Islet precursor cell (in vitro differentiated cells): ENCODE data around the gene CACNA1C.
A peak's percentile ranks its signal among the peaks of the same experiment; 100 is the strongest.

Experiments
- DNase-seq: peaks from one replicate; pipeline ENCODE4 v3.0.0-alpha.2; 2018

The CACNA1C gene

DNA sequence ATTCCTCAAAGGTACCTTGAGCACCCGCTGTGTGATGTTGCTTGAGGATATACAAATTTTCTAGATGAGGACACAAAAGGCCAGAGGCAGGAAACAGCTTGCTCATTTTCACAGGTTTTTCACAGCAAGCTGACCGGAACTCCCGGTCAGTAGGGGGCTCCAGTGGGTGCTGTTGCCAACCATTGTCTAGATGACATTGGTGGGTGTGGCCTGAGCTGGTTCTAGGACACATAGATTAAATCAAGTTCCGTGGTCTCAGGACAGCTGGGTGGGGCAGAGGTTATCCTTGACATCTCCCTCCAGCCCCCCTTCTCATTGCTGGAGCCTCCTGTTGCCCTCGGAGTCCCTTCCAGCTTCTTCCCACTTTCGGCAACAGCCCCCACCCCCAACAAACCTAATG is 588.4 kb downstream of the CACNA1C start:
- peak; percentile 75 for DNase-seq

DNA sequence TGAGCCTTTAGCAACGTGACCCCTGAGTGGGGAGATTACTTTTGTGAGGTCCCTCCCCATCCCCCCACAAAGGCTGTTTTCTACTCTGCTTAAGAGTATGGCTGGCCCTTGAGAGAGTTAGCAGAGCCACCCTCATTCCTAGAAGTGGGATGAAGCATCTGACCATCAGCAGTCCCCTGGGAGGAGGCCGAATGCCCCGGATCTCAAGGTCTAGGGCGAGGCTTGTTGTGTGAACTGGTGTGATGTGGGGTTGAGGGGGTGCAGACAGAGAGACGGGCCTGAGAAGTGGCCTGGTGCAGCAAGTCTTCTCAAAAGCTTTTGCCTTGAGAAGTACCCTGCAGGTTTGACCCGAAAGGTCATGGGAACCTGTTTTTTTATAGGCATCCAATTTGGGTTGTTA is 589.0 kb downstream of the CACNA1C start:
- DNase-seq: peak; percentile 56

DNA sequence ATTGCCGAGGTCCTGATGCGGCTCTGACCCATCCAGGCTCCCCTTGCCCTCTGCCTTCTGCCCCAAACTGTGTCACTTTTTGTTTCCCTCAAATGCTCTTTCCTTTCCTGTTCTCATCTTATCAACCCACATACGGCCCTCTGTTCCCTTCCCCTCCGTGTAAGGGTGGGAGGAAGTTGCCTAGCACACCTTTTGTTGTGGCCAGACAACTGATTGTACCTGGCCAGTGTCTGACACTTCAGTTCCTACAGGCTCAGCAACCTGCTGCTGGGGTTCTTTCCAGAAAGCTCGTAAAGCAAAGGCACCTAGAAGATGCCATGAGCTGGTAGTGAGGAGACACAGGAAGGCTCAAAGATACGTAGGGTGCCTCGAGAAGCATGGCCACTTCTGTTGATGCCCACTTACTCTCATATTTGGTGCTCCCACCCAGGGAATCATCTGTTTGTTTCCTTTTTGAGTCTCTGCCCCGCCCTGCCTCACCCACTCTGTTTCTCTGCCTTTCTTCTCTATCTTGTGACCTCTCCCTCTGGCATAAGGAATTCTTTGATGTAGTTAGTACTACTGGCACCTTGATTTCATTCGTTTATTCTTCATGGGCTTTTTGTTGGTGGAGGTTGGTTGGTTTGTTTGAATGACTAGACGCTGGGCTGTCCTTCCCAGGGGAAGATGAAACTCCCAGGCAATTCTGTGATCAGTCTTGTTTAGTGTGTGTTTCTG is 589.5 kb downstream of the CACNA1C start:
- DNase-seq: peak; percentile 57

DNA sequence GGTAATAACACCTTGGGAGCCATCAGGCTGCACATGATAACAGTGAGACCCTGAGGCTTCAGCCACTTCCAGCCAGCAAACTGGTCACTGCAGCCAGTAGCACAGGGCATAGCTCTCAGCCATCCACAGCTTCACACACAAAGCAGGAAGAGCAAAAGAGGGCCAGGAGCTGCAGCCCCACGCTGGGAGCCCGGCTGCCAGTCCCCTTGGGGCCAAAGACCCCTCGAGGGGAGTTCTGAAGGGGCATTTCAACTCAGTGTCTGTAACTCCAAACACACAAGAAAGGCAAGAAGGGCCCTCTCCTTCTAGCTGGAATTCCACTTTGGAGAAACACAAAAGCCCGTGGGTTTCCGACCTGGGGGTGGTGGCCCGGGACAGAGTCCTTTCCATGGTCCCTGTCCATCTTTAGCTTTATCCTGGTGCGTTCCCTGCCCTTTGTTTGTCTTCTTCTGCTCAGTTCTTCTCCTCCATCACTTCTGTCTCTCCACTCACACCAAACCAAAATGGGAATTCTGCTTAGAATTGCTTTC is 590.2 kb downstream of the CACNA1C start:
- DNase-seq: peak; percentile 48

DNA sequence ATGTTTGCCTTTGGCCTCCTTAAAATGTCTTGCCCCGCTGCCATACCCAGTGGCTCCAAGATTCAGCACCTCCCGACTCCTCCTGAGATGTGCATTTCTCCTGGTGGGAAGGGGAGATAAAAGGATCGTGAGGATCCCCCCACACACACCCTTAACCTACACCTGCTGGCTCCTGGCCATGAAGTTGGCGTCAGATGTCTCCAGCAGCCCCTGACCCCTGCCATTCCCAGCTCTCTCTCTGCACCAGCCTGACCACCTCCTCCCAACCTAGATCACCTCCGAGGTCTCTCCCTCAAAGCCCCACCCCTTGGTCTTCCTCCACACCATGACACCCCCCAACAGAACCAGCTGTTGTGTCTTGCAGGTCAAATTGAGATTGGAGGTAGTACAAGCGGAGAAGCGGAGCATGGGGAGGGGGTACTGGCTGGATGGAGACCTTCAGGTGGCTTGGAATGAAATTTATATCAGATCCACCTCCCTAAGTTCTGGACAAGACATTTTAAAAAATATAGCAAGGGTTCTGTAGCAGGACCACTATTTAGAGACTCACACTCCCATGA is 590.9 kb downstream of the CACNA1C start:
- peak; percentile 23 for DNase-seq

DNA sequence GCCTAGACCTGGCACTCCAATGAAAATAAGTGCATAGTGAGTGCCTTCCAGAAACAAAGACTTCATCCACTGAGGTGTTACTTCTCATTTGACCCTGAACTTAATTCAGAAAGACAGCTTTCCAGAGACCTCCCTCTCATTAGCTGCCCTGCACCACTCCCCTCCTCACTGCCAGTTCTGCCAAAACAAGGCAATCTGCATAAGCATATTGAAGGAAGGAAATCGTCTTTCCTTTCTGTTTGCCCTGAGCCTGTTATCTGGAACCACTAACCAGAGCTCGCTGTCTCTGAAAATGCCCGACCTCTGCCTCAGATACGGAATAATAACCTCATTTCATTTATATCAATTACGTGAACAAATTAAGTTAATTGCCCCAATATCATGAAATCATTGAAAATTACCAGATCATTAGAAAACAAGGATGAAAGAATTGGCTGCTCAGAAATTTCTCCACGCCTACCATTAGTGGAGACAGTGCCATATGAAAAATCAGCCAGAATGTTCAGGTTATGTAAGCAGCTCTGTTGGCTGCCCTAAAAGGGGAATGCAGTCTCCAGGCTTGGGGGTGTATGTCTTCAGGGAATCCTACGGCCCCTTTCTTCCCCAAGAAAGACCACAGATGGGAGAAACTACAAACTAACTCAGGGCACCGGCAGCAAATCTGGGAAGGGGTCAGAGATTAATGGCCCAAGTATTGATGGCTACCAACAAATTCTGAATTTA is 592.1 kb downstream of the CACNA1C start:
- peak; percentile 18 for DNase-seq

DNA sequence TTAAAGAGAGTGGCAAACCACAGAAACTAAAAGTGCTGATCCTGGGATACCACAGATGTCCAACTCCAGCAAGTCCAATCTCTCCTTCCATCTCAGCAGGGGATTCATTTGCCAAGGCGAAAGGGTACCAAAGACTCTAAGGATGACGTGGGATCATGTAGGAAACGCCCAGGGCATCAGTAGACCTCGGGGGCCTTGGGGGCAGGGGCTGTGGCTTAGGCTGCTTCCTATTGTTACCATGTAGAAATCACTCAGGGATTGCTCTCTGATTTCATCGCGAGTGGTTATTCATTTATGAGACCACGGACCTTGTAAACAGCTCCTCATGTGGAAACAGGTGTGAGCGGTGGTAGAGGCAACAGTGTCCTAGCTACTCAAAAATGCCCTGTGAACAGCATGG is 592.7 kb downstream of the CACNA1C start:
- peak; percentile 38 for DNase-seq

DNA sequence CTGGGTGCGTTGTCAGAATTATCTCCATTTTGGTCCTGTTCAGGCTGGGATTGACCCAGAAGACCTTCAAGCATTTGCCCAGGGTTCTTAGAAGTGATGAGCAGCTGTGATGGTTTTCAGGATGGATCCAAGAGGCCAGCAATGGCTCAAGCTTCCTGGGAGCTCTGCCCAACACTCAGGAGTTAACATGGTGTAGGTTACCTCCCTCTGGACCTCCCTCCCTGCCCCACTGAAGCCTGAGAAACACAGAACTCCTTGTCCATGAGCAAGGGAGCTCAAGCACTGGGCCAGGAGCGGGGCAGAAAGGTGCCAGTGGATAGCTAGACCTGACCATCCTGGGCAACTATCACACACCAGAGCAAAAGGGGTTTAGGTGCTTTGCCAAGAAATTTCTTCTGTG is 593.6 kb downstream of the CACNA1C start:
- DNase-seq: peak; percentile 42

DNA sequence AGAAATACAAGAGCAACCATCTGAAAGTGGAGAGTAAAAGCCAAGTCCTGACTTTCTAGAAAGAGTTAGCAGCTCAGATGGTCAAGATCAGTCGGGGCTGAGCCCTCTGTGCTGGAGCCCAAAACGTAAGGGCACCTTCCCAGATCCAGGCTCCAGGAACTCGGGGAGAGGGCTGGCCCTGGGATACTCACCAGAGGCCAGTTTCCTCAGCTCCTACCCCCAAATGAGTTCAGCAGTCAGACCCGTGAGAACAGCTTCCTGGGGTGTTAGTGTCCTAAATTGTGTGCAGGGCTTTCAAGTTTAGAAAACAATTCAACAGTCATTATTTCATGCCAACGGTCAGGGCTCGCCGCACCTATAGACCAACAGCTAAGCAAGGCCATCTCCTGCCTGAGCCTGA is 594.4 kb downstream of the CACNA1C start:
- DNase-seq: peak; percentile 46

DNA sequence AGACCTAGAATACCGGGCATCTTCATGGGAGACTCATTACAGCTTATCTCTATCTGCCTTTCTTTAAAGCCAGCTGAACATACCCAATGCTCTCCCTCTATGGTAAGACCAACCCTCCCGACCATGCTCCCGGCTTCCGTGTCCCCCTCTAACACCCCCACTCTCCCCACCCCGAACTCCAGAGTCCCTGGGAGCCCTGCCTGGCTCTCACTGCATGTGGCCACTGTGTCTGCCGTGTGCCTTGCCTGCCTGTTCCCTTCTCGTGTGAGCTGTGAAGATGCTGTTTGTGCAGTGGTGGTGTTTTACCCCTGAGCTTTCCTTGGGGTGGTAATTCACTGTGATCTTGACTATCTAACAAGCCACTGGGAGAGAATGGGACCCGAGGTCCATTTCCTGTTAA is 595.6 kb downstream of the CACNA1C start:
- peak; percentile 40 for DNase-seq

DNA sequence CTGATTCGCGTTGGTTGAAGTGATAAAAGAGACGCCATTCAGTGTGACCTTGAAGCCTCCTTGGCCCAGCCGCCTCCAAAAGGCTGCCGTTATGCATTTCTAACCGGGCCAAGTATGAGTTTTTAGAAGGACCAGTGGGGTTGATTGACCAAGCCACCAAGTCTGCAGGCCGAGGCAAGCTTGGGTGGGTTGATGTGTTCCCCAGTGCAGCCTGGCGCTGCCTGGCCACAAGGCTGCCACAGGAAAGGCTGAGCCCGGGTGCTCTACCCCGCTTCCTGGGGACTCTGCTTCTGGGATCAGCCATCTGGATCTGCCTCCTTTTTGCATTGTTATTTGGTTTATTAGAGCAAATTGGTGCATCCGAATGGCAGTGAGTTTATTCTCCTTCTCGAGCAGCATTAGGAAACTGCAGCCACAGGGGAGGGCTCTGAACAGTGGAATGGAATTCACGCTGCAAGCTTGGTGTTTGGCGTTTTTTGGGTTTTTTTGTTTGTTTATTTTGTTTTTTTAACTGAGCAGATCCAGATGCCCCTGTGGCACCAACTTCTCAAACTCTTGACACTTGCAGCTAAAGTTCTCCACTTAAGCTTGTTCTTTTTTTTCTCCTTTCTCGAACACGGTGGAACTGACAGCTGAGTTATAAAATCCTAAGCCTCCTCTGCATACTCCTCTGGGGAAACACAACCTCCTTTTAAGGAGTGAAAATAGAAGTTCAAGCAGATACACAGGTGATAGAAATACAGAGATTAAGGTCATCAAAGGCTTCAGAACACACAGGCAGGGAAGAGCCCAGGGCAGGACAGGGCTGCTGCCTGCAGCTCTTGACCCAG is 596.6 kb downstream of the CACNA1C start:
- DNase-seq: peak; percentile 29

DNA sequence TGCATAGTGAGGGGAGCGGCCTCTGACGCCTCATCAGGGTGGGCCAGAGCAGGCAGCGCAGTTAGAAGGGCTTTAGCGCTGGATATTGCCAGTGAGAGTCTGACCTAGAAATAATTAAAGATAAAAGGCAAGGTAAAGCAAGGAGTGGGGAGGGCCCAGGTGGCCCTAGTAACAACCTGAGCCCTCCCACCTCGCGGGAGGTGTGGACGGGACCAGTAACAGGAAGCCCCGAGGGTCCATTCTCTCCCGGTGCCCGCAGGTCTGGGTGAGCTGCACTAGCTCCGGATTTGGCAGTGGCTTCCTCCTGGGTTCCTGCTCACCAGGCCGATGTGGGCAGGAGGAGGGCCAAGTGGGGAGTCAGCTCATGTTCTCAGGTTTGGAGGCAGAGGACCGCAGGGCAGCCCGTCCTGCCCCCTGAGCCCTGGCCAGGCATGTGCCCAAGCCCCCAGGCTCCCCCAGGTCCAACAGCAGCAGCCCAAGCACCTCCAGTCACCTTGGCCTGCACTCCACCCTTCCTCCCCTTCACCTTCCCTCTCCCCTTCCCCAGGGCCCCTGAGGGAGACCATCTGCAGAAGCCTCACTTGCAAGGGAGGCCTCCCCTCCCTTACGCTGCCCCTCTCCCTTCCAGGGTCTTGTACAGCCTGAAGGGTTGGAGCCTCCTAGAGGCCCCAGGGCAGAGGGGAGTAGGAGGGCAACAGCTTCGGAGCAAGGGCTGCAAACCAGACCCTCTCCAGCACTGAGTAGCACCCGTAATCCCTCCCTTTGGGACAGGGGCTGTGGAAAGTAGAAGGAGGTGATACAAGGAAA is 597.7 kb downstream of the CACNA1C start:
- peak; percentile 56 for DNase-seq

DNA sequence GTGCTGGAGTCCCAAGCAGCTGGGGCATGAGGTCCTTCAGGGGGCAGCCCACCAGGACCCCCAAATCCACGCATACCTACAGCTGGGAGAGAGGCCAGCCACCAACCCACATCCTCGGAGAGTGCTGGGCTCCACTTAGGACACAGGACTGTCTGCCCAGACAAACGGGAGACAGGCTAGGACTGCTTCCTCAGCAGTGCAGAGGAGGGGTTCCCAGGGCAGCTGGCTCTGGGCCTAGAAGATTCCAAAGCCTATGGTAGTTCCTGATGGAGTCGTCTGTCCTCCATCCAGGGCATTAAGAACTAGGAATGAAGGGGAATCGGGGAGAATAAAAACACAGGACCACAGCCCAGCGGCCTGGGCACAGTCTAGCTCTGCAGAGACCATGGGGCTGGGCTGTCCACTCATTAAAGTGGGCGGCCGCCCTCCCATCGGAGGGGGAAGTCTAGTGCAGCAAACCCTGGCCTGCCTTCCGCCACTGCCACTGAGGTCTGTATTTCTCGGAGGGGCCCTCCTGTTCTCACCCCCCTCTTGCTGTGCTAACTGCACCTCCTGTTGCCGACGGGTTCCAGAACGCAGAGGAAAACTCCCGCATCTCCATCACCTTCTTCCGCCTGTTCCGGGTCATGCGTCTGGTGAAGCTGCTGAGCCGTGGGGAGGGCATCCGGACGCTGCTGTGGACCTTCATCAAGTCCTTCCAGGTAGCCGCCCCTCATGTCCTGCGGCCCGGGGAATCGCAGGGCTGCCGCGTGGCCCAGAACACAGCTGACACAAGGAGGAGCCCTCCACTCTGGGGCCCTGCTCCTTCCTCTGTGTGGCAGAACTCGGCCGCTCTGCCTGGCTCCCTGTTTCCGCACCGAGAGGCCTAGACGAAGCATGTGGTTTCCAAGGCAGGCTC is 598.5 kb downstream of the CACNA1C start:
- peak; percentile 53 for DNase-seq

DNA sequence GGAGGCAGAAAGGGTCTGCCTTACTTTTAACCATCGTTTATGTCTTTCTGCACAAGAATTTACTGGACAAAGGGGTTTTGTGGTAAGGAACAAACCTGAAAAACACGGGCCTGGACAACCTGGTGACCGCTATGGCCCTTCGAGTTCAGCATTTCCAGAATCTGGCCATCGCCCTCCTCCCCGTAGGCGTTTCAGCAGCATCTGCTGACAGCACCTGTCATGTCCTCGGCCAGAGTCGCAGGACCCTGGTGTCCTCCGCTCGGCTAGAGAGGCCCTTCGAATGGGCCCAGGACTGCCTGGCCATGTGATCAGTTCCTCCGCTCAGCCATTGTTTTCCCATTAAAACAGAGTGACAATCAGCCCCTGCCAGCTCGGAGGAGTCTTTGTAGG is 599.2 kb downstream of the CACNA1C start:
- DNase-seq: peak; percentile 51

DNA sequence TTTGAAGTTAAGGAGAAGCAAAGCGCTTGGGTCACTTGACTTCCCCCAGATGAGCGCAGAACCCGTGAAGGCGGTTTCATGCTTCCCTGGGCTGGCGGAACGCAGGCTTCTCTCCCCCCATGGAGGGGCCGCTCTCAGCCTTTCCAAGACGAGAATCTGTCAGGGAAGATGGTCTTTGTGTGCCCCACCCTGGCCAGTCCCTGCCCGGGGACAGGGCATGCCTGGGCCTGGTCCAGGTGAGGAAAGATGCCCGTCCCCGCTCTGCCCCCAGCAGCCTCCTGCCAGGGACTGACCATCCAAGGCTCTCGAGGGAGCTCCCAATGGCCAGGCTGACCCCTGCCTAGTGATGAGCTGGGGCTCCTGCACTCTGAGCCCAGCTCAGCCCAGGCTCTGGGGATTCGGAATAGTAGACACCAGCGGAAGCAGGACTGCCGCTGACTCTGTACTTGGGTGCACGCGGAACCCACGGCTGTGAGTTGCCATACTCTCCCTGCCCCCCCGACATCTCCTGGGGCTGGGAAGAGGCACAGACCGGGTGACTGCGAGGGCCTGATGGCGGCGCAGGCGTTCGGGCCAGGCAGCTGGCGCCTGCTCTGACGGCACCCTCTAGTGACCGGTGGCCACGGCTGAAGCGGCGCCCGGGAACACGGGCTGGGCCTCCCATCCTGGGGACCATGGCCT is 599.8 kb downstream of the CACNA1C start:
- peak; percentile 73 for DNase-seq

DNA sequence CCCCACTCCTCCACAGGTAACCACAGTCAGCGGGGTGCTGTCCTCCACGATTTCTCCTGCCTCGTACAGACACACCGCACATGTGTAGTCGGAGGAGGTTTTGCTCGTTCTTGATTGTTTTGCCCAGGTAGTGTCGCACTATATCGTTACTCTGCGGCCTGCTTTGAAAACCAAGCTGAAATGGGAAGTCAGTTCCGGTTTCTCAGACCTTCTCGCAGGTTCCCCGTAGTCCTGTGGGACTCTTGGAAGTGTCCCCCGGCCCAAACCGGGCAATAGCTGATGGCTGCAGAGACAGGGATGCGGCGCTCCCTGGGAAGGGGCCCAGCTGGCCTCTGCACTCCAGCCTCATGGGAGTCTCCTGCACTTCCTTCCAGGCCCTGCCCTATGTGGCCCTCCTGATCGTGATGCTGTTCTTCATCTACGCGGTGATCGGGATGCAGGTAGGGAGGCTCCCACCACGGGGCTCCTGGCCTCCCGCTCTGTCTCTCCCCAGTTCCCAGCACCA is 600.7 kb downstream of the CACNA1C start:
- DNase-seq: peak; percentile 52

DNA sequence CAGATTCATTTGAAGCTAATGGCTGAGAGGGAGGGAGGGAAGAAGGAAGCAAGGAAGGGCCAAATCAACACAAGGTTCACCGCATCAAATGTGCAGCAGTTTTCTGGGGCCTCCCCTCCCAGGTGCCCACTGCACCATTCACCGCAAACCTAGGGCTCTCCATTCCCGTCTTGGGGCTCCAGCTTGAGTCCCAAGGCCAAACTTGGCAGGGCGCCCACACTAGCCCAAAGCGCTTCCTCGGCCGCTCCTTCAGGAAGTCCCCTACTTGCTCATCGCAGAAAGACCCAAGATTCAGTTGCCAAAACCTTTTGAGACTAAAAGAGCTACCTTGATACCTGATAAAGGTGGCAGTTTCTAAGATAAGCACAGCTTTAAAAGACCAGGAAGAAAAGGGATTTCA is 601.5 kb downstream of the CACNA1C start:
- peak; percentile 42 for DNase-seq

DNA sequence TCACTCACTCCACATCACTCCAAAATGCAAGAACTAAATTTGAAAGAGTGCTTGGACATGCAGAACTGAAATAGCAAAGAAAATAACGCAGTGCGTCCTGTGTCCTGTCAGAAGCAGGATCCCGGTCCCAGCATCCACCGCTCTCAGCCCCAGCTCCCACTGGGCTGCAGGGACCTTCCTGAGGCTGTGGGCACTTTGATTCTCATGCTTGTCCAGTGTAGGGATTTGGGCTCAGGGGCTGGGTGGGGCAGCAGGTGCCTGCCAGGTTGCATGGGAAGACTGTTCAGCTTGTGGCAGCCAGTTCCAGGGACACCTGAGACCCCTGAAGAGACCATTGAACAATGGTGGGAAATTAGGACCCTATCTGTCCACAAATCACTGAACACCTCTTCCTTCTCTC is 602.0 kb downstream of the CACNA1C start:
- peak; percentile 50 for DNase-seq

DNA sequence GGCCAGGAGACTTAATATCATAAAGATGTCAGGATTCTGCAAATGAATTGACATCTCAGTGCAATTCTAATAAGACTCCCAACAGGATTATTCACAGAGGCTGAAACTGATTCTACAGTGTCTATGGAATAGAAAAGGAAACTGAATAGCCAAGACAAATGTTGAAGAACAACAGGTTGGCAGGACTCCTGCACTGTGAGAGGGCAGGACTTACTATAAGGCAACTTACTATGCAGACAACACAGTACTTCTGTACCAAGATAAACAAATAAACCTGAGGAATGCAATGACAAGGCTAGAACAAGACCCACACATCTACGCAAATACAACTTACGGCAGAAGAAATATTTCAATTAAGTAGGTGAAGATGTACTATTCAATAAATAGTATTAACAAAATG is 609.7 kb downstream of the CACNA1C start:
- no peak for DNase-seq
